Hematopoietic multipotent progenitor cell treated with erythropoietin and hydrocortisone succinate and interleukin-3 and kit ligand, for 6 days (in vitro differentiated cells): ENCODE measurements around the gene AP1AR.
A peak's percentile ranks its signal among the peaks of the same experiment; 100 is the strongest.

ENCODE experiments used
- DNase-seq: peaks from one replicate; pipeline ENCODE4 v3.0.0-alpha.2; 2015

Gene AP1AR

DNA sequence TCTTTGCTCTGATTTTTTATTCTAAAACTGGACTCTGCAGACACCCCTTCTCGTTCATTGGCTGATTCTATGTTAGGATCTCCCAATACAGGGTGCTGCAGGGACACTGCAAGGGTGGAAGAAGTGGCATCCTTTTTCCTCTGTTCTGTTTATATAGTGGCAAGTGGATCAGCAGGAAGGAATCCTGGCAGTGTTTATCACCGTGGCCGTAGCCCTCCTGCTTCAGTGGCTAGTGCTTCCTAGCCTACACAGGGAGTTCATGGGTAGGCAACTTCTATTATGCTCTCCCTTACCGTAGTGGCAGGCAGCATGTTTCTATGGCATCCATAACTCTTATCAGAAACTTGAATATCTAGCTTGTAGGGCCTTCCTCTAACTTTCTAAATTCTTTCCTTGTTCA, 6.4 kb upstream of the AP1AR start:
- no peak for DNase-seq

- DNase-seq, result peak; percentile 98
Measured at GRCh38 chr4:112230879-112231778, 458 bp upstream of the AP1AR start.

DNA sequence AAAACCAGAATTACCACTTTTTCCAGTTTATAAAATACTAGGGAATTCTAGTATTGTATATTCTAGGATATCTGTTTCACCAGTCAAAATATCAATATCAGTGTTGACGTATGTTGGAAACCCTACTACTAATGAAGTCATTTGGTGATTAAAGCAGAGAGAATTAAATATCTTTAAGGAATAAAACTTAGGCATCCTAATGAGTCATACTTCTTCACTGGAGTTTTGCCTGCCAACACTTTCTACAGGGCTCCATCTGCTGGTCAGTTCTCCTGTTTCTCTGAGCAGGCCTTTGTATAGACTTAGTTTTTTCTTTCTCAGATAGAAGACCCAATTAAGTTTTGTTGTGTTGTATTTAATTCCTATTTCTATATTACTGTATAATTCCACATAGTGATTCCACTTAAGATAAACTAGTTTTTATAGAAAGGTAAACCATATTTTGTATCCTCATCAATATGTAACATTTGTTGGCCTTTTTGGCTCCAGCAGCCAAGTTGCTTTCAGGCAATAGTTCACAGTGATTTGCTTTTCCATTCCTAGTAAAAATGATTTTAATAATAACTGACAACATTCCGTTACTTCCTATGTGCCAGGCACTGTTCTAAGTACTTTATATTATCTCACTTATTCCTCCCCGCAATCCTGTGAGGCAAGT, 3.5 kb downstream of the AP1AR start:
- peak; percentile 86 for DNase-seq

DNA sequence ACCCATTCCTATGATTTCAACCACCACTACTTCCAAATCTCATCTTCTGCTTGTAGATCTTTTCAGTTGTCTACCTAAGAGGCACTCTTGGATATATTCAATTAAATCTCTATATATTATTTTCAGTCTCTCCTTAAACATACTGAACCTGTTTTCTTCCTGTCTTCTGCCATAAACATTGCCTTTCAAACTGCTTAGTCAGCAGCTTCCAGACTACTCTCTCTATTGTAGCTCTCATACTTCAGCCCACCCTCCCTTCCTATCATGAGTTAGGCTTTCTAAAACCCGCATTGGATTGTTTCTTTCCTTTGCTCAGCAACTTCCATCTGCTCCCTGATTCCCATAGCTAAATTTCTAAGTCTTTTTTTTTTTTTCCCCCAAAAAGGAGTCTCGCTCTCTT, 4.5 kb downstream of the AP1AR start:
- no peak for DNase-seq

GRCh38 chr4:112238833-112239232, 7.2 kb downstream of the AP1AR start:
- DNase-seq, result no peak

GRCh38 chr4:112245383-112245782, 13.8 kb downstream of the AP1AR start:
- DNase-seq, result no peak

DNA sequence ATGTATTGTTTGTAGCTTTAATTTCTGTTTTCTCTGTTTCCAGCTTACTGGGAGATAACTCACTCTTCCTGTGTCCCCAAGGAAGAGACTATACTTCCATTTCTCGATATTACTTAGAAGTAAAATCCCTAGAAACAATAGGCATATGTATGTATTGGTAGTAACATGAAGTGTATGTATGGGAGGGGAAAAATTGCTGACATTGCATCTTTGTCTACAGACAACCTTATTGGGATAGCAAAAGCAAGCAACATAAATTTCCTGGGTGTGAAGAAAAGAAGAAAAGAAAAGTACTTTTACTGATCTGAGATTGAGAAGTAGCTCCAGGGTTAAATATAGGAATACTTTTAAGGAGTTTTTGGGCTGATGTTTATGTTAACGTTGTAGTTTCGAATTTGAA, 15.4 kb downstream of the AP1AR start:
- no peak for DNase-seq

GRCh38 chr4:112251019-112251643, 19.5 kb downstream of the AP1AR start:
- peak; percentile 13 for DNase-seq

GRCh38 chr4:112252234-112252633, 20.6 kb downstream of the AP1AR start:
- no peak for DNase-seq

DNA sequence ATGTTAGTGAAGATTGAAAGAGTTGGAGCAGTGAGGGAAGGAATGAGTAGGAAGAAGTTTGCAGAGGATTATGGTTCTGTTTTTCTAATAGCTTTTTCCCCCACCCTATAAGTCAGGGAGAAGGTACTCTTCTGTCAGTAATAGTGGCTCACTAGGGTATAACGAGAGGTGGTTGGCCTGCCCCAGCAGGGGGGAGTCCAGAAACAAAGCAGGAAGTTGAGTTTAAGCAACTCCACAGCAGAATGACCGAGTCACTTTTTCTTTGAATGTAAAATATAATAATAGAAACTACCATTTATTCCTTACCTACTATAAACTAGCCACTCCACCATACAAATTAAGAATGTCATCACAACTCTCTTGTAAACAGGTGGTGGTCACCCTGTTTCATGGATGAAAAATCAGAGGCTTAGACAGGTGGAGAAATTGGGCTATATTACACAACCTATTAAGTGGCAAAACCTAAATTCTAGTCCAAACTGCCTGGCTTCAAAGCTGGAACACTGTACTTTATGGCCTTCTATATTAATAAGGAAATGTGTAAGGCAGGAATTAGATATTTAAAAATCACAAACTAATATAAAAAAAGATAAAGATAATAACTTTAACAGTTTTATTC, 21.9 kb downstream of the AP1AR start:
- DNase-seq, result peak; percentile 34

GRCh38 chr4:112257098-112257497, 25.5 kb downstream of the AP1AR start:
- DNase-seq, result no peak

GRCh38 chr4:112266823-112267222, 35.2 kb downstream of the AP1AR start:
- DNase-seq, result peak; percentile 73

DNA sequence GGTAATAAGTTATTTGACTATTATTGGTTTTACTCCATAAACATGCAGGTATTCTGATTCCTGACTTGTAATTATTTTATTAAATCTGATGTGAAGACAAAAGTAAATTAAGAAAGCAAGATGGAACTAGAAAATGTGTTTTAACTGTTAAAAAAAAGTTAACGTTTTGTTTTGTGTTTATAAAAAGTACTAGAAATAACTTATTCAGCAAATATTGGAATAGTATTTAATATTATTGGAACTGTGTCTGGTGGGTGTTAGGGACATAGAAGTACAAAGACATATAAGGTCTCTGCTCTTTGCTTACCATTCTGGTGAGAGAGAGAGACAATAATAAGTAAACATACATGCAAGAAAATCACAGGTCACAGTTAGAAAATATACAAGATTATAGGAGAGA, 38.5 kb downstream of the AP1AR start:
- DNase-seq, result no peak

GRCh38 chr4:112270640-112271421, 39.2 kb downstream of the AP1AR start:
- DNase-seq, result no peak

- DNase-seq, result no peak
Measured at GRCh38 chr4:112272292-112272691, 40.7 kb downstream of the AP1AR start.

GRCh38 chr4:112274959-112275358, 43.4 kb downstream of the AP1AR start:
- DNase-seq, result no peak

GRCh38 chr4:112276113-112276512, 44.5 kb downstream of the AP1AR start:
- DNase-seq, result no peak

GRCh38 chr4:112277220-112277619, 45.6 kb downstream of the AP1AR start:
- no peak for DNase-seq

DNA sequence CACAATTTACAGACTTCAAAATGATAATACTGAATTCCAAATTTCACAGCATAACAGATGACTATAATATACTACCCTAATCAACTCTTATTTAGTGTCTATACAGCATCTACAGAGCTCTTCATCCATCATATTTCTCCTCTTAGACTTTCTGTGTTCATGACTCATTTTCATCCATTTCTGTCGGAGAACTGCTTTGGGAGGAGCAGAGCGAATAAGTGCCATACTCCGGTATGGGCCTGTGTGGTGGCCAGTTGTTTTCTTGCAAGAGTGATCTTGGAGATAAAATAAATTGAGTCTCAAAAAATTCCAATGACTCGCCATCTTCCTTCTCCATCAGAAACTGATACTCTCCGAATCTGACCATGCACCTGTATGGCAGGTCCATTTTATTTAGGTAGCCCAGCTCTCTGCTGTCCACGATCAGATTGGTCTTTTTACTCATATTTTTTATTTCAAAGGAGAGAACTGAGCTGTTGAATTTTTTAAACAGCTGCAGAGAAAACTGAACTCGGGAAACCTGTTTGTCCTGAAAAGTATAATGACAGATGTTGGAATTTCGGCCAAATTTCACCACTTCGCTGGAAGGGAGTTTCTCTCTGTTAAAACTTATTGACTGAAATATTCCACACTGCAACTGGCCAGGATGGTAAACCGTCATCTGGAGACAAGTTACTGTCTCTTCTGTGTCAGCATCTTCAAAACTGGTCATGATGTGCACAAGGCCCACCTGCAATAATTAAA, 46.3 kb downstream of the AP1AR start:
- no peak for DNase-seq

DNA sequence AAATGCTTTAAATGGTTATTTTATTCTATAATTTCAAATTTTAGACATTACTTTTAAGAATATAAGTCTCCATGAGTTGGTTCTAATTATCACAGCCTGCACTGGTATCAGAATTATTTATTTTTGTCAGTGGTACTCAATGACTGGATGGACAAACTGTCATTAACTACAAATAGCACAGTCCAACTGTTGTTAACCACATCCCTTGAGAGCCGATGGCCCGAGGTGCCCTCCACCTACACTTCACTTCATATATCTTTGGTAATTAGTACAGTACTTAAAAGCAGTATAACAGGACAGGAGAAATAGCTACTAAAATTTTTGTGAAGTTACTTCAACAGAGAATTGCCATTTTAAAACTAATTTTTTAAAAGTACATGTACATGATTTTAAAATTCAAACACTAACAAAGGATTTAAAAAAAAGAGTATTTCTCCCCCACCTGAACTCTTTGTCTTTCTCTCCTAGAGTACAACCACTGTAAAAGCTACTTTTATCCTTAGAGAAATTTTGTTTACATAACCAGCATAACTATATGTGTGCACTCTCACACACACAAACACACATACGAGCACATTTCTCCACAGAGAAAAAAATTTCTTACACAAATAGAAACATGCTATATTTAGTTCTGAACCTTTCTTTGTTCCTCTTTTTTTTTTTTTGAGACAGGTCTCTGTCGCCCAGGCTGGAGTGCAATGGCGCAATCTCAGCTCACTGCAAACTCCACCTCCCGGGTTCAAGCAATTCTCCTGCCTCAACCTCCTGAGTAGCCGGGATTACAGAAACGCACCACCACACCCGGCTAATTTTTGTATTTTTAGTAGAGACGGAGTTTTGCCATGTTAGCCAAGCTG, 47.7 kb downstream of the AP1AR start:
- peak; percentile 15 for DNase-seq

DNA sequence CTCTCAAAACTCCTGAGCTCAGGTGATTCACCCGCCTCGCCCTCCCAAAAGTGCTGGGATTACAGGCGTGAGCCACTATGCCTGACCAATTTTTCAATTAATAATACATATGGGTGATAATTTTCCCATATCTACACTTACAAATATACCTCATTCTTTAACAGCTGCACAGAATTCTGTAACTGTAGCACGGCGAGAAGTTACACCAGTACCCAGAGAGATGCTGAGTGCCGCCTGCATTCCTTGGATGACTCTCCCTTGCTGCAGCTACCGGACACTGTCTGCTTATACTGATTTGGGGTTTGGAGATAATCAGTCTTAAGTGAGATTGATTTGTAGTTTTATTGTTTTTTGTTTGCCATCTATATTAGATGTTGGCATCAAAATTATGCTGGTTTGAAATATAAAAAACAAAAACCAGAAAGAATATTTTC, 48.3 kb downstream of the AP1AR start:
- no peak for DNase-seq
